Ishikawa (cell line): ENCODE results near the gene YBX2.

Source experiments
- CEBPB ChIP-seq: IDR thresholded peaks from 2 replicates; pipeline ENCODE4 v1.6.1; 2012
- CREB1 ChIP-seq: IDR thresholded peaks from 2 replicates; pipeline ENCODE4 v1.6.1; 2012; ENCODE audit warnings: low read depth
- EGR1 ChIP-seq: IDR thresholded peaks from 2 replicates; pipeline ENCODE4 v1.6.1; 2012
- EP300 ChIP-seq: IDR thresholded peaks from 2 replicates; pipeline ENCODE4 v1.6.1; 2012; ENCODE audit warnings: borderline replicate concordance
- FOXM1 ChIP-seq: IDR thresholded peaks from 2 replicates; pipeline ENCODE4 v1.6.1; 2012; ENCODE audit warnings: low read depth, borderline replicate concordance
- MAX ChIP-seq: IDR thresholded peaks from 2 replicates; pipeline ENCODE4 v1.6.1; 2012
- NFIC ChIP-seq: IDR thresholded peaks from 2 replicates; pipeline ENCODE4 v1.6.1; 2012
- RAD21 ChIP-seq: IDR thresholded peaks from 2 replicates; pipeline ENCODE4 v1.6.1; 2012; ENCODE audit warnings: low read depth
- REST ChIP-seq: IDR thresholded peaks from 2 replicates; pipeline ENCODE4 v1.6.1; 2012; ENCODE audit warnings: low read depth, mild to moderate bottlenecking
- TAF1 ChIP-seq: IDR thresholded peaks from 2 replicates; pipeline ENCODE4 v1.6.1; 2012; ENCODE audit warnings: low read depth, mild to moderate bottlenecking
- TCF12 ChIP-seq: IDR thresholded peaks from 2 replicates; pipeline ENCODE4 v1.6.1; 2012; ENCODE audit warnings: low read depth
- YY1 ChIP-seq: IDR thresholded peaks from 2 replicates; pipeline ENCODE4 v1.6.1; 2012; ENCODE audit warnings: low read depth
- ZBTB7A ChIP-seq: IDR thresholded peaks from 2 replicates; pipeline ENCODE4 v1.6.1; 2012; ENCODE audit warnings: low read depth

- no peak for TF ChIP-seq YY1
- no peak for TF ChIP-seq EP300
- TF ChIP-seq TAF1 = no peak
- no peak for TF ChIP-seq EGR1
- TF ChIP-seq ZBTB7A = no peak
- no peak for TF ChIP-seq CREB1
- no peak for TF ChIP-seq MAX
- no peak for TF ChIP-seq NFIC
- no peak for TF ChIP-seq REST
- TF ChIP-seq TCF12 = no peak
- TF ChIP-seq RAD21 = no peak
- no peak for TF ChIP-seq FOXM1
- no peak for TF ChIP-seq CEBPB
These were observed 22.8 kb upstream of the YBX2 start for GRCh38 chr17:7317161-7317803.
